Left lung (tissue), 10 donors: Measurements from ENCODE around the gene TUBGCP5. TPM values are rescaled to one million over a fixed set of nuclear protein-coding genes. Genes with fewer than 3 reads are reported as not detected.
"Not testable (repeated sequence)": the region's sequence is repeated elsewhere in the genome, so short reads cannot be mapped to it uniquely, and the experiment has no call there.

ENCODE experiments used
- ATAC-seq: fragments of 200-7000 bp; cut with Tn5 transposase; one replicate; pipeline ENCODE4 v1.9.1; 2020; ENCODE audit warnings: moderate library complexity
- DNase-seq, 4 donors: peaks; one replicate each; pipeline ENCODE4 v3.0.0-alpha.2; 2013 to 2020
- H3K27ac ChIP-seq, 2 donors: fragments of 200-600 bp; sonication (generic) in 1 of 2; one replicate each; pipeline versions ENCODE4 v1.5.0 to v1.8.0; 2020 to 2021
- H3K27me3 ChIP-seq, 2 donors: fragments of 200-600 bp; sonication (generic) in 1 of 2; one replicate each; pipeline versions ENCODE4 v1.5.0 to v1.8.0; 2020 to 2021
- H3K36me3 ChIP-seq, 2 donors: fragments of 200-600 bp; sonication (generic) in 1 of 2; one replicate each; pipeline versions ENCODE4 v1.5.0 to v1.8.0; 2020 to 2021
- H3K4me1 ChIP-seq, 2 donors: fragments of 200-600 bp; one replicate each; pipeline ENCODE4 v1.8.0; 2021
- H3K4me3 ChIP-seq, 2 donors: fragments of 200-600 bp; sonication (generic) in 1 of 2; one replicate each; pipeline versions ENCODE4 v1.5.0 to v1.8.0; 2020 to 2021; ENCODE audit warnings: mild to moderate bottlenecking in 1 of 2
- H3K9me3 ChIP-seq, 2 donors: fragments of 200-600 bp; sonication (generic) in 1 of 2; one replicate each; pipeline versions ENCODE4 v1.5.0 to v1.8.0; 2020 to 2021
- CTCF ChIP-seq, 2 donors: fragments of 200-600 bp; sonication (generic) in 1 of 2; IDR thresholded peaks; one replicate each; pipeline versions ENCODE4 v1.5.0 to v1.8.0; 2021; ENCODE audit warnings: antibody characterized with exemption in 2 of 2
- intact Hi-C, 2 donors: fragments of 100-400 bp; cut with DNase I; formaldehyde crosslinking; loops; one replicate each; pipeline versions ENCODE4 v1.11.2 to v1.14.2; 2022
- polyA plus RNA-seq, 6 donors: library from polyadenylated mRNA; unstranded; fragments of 120-200 nt; gene quantifications; one replicate each; pipeline ENCODE4 v1.2.1, GENCODE V29; 2013; ENCODE audit not compliant: insufficient read length in 6 of 6
- total RNA-seq, 2 donors: library from RNA; stranded (reverse); fragmentation: NEBNext Ultra II Directional; extraction: Animal tissue kit (Norgen Biotek cat#: 25700); gene quantifications; one replicate each; pipeline ENCODE4 v1.2.1, GENCODE V29; 2021
- donor health status: DM: no; HTN: yes; CAD: no.
- donor health status: DM: no; HTN: no; CAD: no.

Gene TUBGCP5
- total and polyA plus RNA-seq, 8 donors, result 13.1 to 41.4 (median 32.6) TPM

- no peaks in the 10 kb centered on the region for H3K27me3 ChIP-seq
Measured at GRCh38 chr15:22995795-22996194, 43.6 kb downstream of the TUBGCP5 start.

DNA sequence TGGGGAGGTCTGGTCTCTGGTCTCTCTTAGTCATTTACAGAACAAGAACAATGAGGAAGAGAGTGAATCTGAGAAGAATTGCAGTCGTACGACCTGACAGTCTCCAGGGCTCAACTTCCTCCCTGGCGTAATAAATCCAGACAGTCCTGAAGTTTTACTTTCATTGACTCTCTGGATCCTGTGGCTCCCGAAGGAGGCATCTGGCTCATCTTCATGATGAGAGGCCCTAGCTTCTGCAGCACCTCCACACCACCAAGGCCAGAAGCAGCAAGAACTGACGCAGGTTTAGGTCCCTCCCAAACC lies 47.4 kb downstream of the TUBGCP5 start:
- no peaks in the 10 kb centered on the region for H3K9me3 ChIP-seq
- intact Hi-C loops, result no loop called here
- ATAC-seq (no peak), DNase-seq (no peak)
- H3K27ac ChIP-seq, result no peak overlapping the region
- H3K27me3 ChIP-seq, result no peaks in the 10 kb centered on the region
- H3K4me1 ChIP-seq, result no peaks in the 10 kb centered on the region
- TF ChIP-seq CTCF (IDR thresholded peaks at IDR 0.05), result no peak
- H3K4me3 ChIP-seq, result no peak overlapping the region
- H3K36me3 ChIP-seq, result peaks cover 0 to 28% of the 10 kb centered on the region in 2 donors

More at GRCh38 chr15:22995795-22996194, 43.6 kb downstream of the TUBGCP5 start:
- Histone ChIP-seq H3K4me1 (no peaks in the 10 kb centered on the region), H3K36me3 (peaks cover 0 to 56% of the 10 kb centered on the region in 2 donors), H3K4me3 (no peak overlapping the region), H3K9me3 (no peaks in the 10 kb centered on the region), H3K27ac (no peak overlapping the region)
- no peak for TF ChIP-seq CTCF (IDR thresholded peaks at IDR 0.05)
- no peak for ATAC-seq
- DNase-seq, result no peak
- intact Hi-C loops, result no loop called here

GRCh38 chr15:22989576-22990477 lies 49.5 kb downstream of the TUBGCP5 start:
- DNase-seq (peak in 1 of 4 donors; percentile 32), ATAC-seq (peak; percentile 86)
- H3K36me3 ChIP-seq, result peaks cover 0 to 14% of the 10 kb centered on the region in 2 donors
- H3K9me3 ChIP-seq, result no peaks in the 10 kb centered on the region
- H3K27ac ChIP-seq, result no peak overlapping the region
- no peak for TF ChIP-seq CTCF (IDR thresholded peaks at IDR 0.05)
- H3K4me1 ChIP-seq, result no peaks in the 10 kb centered on the region
- intact Hi-C loops, result no loop called here
- no peak overlapping the region for H3K4me3 ChIP-seq
- no peaks in the 10 kb centered on the region for H3K27me3 ChIP-seq

- no peak for TF ChIP-seq CTCF (IDR thresholded peaks at IDR 0.05)
- Histone ChIP-seq H3K9me3 (no peaks in the 10 kb centered on the region), H3K4me1 (no peaks in the 10 kb centered on the region), H3K4me3 (no peak overlapping the region), H3K27ac (no peak overlapping the region), H3K27me3 (no peaks in the 10 kb centered on the region), H3K36me3 (peaks cover 0 to 4% of the 10 kb centered on the region in 2 donors)
- intact Hi-C loops, result no loop called here
- DNase-seq, result no peak
- ATAC-seq, result no peak
Measured at GRCh38 chr15:22988811-22989210, 50.6 kb downstream of the TUBGCP5 start.

DNA sequence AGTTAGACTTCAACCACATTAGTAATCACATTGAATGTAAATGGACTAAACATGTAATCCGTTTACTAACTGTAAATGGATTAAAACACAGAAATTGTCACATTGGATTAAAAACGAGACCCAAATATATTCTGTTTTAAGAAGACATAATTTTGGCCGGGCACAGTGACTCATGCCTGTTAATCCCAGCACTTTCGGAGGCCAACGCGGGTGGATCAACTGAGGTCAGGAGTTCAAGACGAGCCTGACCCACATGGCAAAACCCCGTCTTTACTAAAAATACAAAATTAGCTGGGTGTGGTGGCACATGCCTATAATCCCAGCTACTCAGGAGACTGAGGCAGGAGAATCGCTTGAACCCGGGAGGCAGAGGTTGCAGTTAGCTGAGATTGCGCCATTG lies 57.4 kb downstream of the TUBGCP5 start:
- DNase-seq, H3K9me3 ChIP-seq, ATAC-seq, intact Hi-C loops, H3K36me3 ChIP-seq, H3K27ac ChIP-seq, H3K4me3 ChIP-seq: not testable (repeated sequence)
- Histone ChIP-seq H3K4me1 (peaks cover 6 to 29% of the 10 kb centered on the region in 2 donors), H3K27me3 (peaks cover 0 to 32% of the 10 kb centered on the region in 2 donors)
